ENCODE measurements around the gene TMEM158.
A peak's percentile ranks its signal among the peaks of the same experiment; 100 is the strongest.

Gene TMEM158

GRCh38 chr3:45232521-45232920 lies 6.4 kb upstream of the TMEM158 start:
- DNase-seq (ENCODE audit: low read depth) = no peak

GRCh38 chr3:45227946-45228345 lies 1.9 kb upstream of the TMEM158 start:
- DNase-seq (ENCODE audit: low read depth) = no peak

GRCh38 chr3:45227071-45227820 lies 1.2 kb upstream of the TMEM158 start:
- DNase-seq (ENCODE audit: low read depth) = no peak

GRCh38 chr3:45225465-45226205 lies 452 bp downstream of the TMEM158 start:
- no peak for DNase-seq (ENCODE audit: low read depth)

GRCh38 chr3:45224824-45225464 lies 1.1 kb downstream of the TMEM158 start:
- no peak for DNase-seq (ENCODE audit: low read depth)

GRCh38 chr3:45223889-45224727 lies 2.0 kb downstream of the TMEM158 start:
- no peak for DNase-seq (ENCODE audit: low read depth)

GRCh38 chr3:45219694-45220093 lies 6.4 kb downstream of the TMEM158 start:
- no peak for DNase-seq (ENCODE audit: low read depth)

GRCh38 chr3:45218578-45219390 lies 7.3 kb downstream of the TMEM158 start:
- DNase-seq (ENCODE audit: low read depth) = no peak

GRCh38 chr3:45216021-45216609 lies 10.0 kb downstream of the TMEM158 start:
- no peak for DNase-seq (ENCODE audit: low read depth)

GRCh38 chr3:45215466-45215865 lies 10.6 kb downstream of the TMEM158 start:
- no peak for DNase-seq (ENCODE audit: low read depth)

- DNase-seq (ENCODE audit: low read depth) = no peak
These were observed 11.9 kb downstream of the TMEM158 start for GRCh38 chr3:45214061-45214680.

GRCh38 chr3:45212095-45212468 lies 14.0 kb downstream of the TMEM158 start:
- DNase-seq (ENCODE audit: low read depth) = no peak

- no peak for DNase-seq (ENCODE audit: low read depth)
These were observed 14.5 kb downstream of the TMEM158 start for GRCh38 chr3:45211466-45212094.

GRCh38 chr3:45210308-45211041 lies 15.6 kb downstream of the TMEM158 start:
- DNase-seq (ENCODE audit: low read depth) = peak; percentile 64

GRCh38 chr3:45209526-45209925 lies 16.6 kb downstream of the TMEM158 start:
- DNase-seq (ENCODE audit: low read depth) = no peak

GRCh38 chr3:45208586-45208985 lies 17.5 kb downstream of the TMEM158 start:
- DNase-seq (ENCODE audit: low read depth) = no peak

GRCh38 chr3:45207446-45207845 lies 18.6 kb downstream of the TMEM158 start:
- DNase-seq (ENCODE audit: low read depth) = no peak

- no peak for DNase-seq (ENCODE audit: low read depth)
These were observed 21.0 kb downstream of the TMEM158 start for GRCh38 chr3:45205126-45205525.

- no peak for DNase-seq (ENCODE audit: low read depth)
These were observed 22.0 kb downstream of the TMEM158 start for GRCh38 chr3:45204136-45204535.
